ENCODE measurements around the gene BPIFB2.

The BPIFB2 gene

GRCh38 chr20:33062825-33063149 lies 55.3 kb downstream of the BPIFB2 start:
- DNase-seq (ENCODE audit: low read depth, low spot score) = no peak
- TF ChIP-seq, protein P1, sequence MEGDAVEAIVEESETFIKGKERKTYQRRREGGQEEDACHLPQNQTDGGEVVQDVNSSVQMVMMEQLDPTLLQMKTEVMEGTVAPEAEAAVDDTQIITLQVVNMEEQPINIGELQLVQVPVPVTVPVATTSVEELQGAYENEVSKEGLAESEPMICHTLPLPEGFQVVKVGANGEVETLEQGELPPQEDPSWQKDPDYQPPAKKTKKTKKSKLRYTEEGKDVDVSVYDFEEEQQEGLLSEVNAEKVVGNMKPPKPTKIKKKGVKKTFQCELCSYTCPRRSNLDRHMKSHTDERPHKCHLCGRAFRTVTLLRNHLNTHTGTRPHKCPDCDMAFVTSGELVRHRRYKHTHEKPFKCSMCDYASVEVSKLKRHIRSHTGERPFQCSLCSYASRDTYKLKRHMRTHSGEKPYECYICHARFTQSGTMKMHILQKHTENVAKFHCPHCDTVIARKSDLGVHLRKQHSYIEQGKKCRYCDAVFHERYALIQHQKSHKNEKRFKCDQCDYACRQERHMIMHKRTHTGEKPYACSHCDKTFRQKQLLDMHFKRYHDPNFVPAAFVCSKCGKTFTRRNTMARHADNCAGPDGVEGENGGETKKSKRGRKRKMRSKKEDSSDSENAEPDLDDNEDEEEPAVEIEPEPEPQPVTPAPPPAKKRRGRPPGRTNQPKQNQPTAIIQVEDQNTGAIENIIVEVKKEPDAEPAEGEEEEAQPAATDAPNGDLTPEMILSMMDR (IDR thresholded peaks at IDR 0.05; ENCODE audit: insufficient read depth, low read length, missing control alignments) = no peak
- POLR2A ChIA-PET = no interaction called here
- H3K4me3 ChIP-seq (ENCODE audit: low read depth, low read length) = no peak overlapping the region
- CTCF ChIA-PET = no interaction called here

GRCh38 chr20:33063271-33063670 lies 55.8 kb downstream of the BPIFB2 start:
- ChIA-PET POLR2A (no interaction called here), CTCF (no interaction called here)
- no peak overlapping the region for H3K4me3 ChIP-seq (ENCODE audit: low read depth, low read length)
- no peak for DNase-seq (ENCODE audit: low read depth, low spot score)
- TF ChIP-seq, protein P1 (IDR thresholded peaks at IDR 0.05; ENCODE audit: insufficient read depth, low read length, missing control alignments) = no peak

DNA sequence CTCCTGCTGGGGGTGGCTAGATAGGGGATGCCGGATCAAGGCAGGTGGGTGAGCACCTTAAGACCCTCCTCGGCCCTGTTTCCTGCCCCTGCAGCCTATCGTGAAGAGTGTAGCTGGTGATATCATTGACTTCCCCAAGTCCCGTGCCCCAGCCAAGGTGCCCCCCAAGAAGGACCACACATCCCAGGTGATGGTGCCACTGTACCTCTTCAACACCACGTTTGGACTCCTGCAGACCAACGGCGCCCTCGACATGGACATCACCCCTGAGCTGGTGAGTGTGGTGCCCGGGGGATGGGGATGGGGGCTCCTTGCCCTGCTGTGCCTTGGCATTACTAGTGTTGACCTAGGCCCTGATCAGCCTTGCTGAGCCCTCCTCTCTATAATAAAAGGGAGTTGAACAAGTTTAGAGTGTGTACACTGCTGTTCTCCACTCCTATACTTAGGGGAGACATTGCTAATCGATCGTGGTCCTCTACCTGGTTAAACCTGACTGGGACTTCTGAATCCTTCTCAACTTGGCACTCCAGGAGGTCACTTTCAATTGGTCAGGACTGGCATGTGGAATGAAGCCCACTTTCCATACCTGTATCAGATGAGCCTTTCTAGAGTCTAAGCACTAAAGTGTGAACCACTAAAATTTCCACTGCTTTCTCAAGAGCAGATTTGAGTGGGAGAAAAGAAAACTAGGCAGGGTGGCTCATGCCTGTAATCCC lies 57.2 kb downstream of the BPIFB2 start:
- CTCF ChIA-PET = no interaction called here
- H3K4me3 ChIP-seq (ENCODE audit: low read depth, low read length) = no peak overlapping the region
- DNase-seq (ENCODE audit: low read depth, low spot score) = no peak
- TF ChIP-seq, protein P1 (IDR thresholded peaks at IDR 0.05; ENCODE audit: insufficient read depth, low read length, missing control alignments) = no peak
- POLR2A ChIA-PET = no interaction called here

DNA sequence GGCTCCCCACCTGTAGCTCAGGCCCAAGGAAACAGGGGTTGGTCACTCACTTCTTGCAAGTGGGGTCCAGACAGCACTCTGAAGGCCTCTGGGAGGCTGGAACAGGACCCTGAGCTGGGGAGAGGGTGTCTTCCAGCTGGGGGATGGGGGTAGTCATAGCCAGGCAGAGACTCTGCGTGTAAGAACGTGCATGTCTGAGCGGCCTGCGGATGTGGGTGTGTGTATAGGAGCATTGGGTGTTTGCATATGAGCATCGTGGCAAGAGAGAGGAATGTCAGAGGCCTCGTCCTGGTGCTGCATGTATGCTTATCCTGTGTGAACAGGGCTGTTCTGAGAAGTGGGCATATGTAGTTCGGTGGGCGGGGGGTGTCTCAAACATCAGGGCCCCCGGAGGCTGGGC lies 58.3 kb downstream of the BPIFB2 start:
- ChIA-PET POLR2A (no interaction called here), CTCF (no interaction called here)
- no peak overlapping the region for H3K4me3 ChIP-seq (ENCODE audit: low read depth, low read length)
- TF ChIP-seq, protein P1 (IDR thresholded peaks at IDR 0.05; ENCODE audit: insufficient read depth, low read length, missing control alignments) = no peak
- DNase-seq (ENCODE audit: low read depth, low spot score) = no peak

GRCh38 chr20:33067806-33068205 lies 60.3 kb downstream of the BPIFB2 start:
- CTCF ChIA-PET = no interaction called here
- POLR2A ChIA-PET = no interaction called here
- TF ChIP-seq, protein P1 (IDR thresholded peaks at IDR 0.05; ENCODE audit: insufficient read depth, low read length, missing control alignments) = no peak
- no peak for DNase-seq (ENCODE audit: low read depth, low spot score)
- H3K4me3 ChIP-seq (ENCODE audit: low read depth, low read length) = no peak overlapping the region

DNA sequence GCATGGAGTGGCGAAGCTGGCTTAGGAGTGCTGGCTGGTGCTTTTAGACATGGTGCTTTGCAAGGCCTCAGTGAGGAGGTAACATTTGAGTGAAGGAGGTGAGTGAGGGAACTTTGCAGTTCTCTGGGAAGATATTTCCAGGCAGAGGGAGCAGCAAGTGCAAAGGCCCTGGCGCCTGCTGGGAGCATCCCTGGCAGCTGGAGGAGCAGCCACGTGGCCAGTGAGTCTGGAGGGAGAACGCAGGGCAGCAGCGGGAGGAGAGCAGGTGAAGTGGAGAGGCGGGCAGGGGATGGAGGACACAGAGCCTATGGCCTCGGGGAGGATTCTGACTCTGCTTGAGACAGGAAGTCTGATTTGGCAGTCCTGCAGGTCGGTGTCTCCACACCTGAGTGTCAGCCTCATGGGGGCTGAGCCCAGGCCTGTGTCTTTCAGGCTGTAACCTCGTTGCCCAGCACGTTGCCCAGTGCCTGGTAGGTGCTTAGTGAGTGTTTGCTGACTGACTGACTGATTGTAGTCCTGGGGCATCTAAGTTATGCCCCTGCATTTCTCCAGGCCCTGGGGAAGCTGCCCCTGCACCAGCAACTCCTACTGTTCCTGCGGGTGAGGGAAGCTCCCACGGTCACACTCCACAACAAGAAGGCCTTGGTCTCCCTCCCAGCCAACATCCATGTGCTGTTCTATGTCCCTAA lies 60.9 kb downstream of the BPIFB2 start:
- TF ChIP-seq, protein P1 (IDR thresholded peaks at IDR 0.05; ENCODE audit: insufficient read depth, low read length, missing control alignments) = no peak
- CTCF ChIA-PET = no interaction called here
- POLR2A ChIA-PET = no interaction called here
- DNase-seq (ENCODE audit: low read depth, low spot score) = no peak
- no peak overlapping the region for H3K4me3 ChIP-seq (ENCODE audit: low read depth, low read length)

All from AG04449 (cell line).